Muscle layer of duodenum (tissue), 2 donors: ENCODE results near the gene C10orf105.

Experiments
- H3K27ac ChIP-seq: one replicate; pipeline ENCODE4 v1.7.0; 2013; ENCODE audit warnings: mild to moderate bottlenecking, low read length
- H3K27me3 ChIP-seq: one replicate; pipeline ENCODE4 v1.7.0; 2013; ENCODE audit warnings: low read depth, mild to moderate bottlenecking, control low read depth, low read length
- H3K36me3 ChIP-seq, 2 donors: one replicate each; pipeline ENCODE4 v1.7.0; 2013; ENCODE audit warnings: low read length in 2 of 2, control low read depth in 1 of 2, mild to moderate bottlenecking in 1 of 2; ENCODE audit not compliant: insufficient read depth in 2 of 2, control insufficient read depth in 1 of 2
- H3K4me1 ChIP-seq, 2 donors: one replicate each; pipeline ENCODE4 v1.7.0; 2013; ENCODE audit warnings: low read length in 2 of 2, mild to moderate bottlenecking in 2 of 2, control low read depth in 1 of 2, moderate library complexity in 1 of 2; ENCODE audit not compliant: insufficient read depth in 2 of 2, control insufficient read depth in 1 of 2
- H3K4me3 ChIP-seq, 2 donors: one replicate each; pipeline ENCODE4 v1.7.0; 2013; ENCODE audit warnings: low read length in 2 of 2, low read depth in 1 of 2, mild to moderate bottlenecking in 1 of 2
- H3K9me3 ChIP-seq, 2 donors: one replicate each; pipeline ENCODE4 v1.7.0; 2013; ENCODE audit warnings: low read length in 2 of 2, control low read depth in 1 of 2, mild to moderate bottlenecking in 1 of 2; ENCODE audit not compliant: control insufficient read depth in 1 of 2
- donor health status: healthy.

The C10orf105 gene

DNA sequence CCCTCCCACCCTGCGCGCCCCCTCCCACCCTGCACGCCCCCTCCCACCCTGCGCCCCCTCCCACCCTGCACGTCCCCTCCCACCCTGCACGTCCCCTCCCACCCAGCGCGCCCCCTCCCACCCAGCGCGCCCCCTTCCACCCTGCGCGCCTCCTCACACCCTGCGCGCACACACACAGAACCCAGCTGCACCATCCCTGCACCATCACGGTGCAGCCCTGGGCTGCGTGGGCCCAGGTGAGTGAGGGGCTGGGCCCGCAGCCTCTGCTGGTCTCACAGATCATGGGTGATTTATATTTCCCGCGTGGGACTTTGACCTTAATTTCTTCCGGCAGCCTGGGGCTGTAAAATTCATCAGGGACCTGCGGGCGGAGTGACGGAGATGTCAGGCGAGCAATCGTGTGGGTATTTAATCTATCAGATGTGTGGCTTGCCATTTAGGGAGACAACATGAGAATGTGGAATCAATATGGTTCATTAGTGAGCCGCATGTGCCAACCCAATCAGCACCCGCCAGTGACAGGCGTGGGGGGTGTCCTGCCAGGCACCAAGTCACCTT lies 57.7 kb downstream of the C10orf105 start:
- Histone ChIP-seq H3K27ac (no peak overlapping the region), H3K4me1 (no peaks in the 10 kb centered on the region), H3K9me3 (no peaks in the 10 kb centered on the region), H3K36me3 (no peaks in the 10 kb centered on the region), H3K27me3 (no peaks in the 10 kb centered on the region), H3K4me3 (no peak overlapping the region)
